ENCODE data around the gene PRRG2. TPM values are rescaled to one million over a fixed set of nuclear protein-coding genes. Genes with fewer than 3 reads are reported as not detected.

Gene PRRG2
- total and polyA plus RNA-seq, 9 of the 15 experiments (the other 6 are each of a cell fraction or from before 2014, with no cell fraction given) = 0.06 to 1.1 (median 0.33) TPM

DNA sequence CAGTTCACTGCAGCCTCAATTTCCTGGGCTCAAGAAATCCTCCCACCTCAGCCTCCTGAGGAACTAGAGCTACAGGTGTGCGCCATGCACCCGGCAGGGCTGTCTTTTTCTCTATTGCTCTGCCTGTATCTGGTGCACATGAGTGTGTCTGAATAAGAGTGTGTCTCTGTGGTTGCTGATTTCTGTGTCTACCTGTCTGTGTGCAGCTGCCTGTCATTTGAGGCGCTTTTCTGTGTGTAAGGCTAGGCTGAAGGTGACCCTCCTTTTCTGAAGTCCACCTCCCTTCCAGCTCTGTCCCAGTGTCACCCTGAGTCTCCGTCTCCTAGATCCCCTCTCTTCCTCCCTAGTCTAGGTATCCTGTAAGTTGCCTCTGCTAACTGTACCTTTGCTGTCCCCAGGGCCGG, 8.4 kb downstream of the PRRG2 start:
- Histone ChIP-seq H3K9ac (ENCODE audit: insufficient read depth in 1 of 2, low read depth in 2 of 2, low read length in 2 of 2) (peak overlapping the region in 1 of 2 experiments; percentile 85; a peak in 1 of 4 replicates), H3K9me1 (ENCODE audit: control insufficient read depth, insufficient read depth, low read length) (peaks cover 3% of the 10 kb centered on the region), H3K4me1 (replicated peaks in 1 of 2; ENCODE audit: control insufficient read depth in 2 of 2, insufficient read depth in 2 of 2, low read length in 2 of 2) (peaks cover 10 to 43% of the 10 kb centered on the region in 2 experiments; a peak in 4 of 5 replicates), H4K20me1 (replicated peaks; ENCODE audit: control insufficient read depth, insufficient read depth, low read length) (peaks cover 6% of the 10 kb centered on the region; the same call in 1 of the 2 replicates), H3K4me2 (ENCODE audit: insufficient read depth, low read length) (peak overlapping the region; percentile 70), H3K36me3 (ENCODE audit: control insufficient read depth, insufficient read depth, low read length) (peaks cover 10% of the 10 kb centered on the region), H3K9me3 (replicated peaks; ENCODE audit: control insufficient read depth, insufficient read depth, low read depth, low read length) (no peaks in the 10 kb centered on the region), H3K79me2 (ENCODE audit: control insufficient read depth, insufficient read depth, low read length) (peaks cover 37% of the 10 kb centered on the region), H2AFZ (ENCODE audit: low read depth, low read length) (peak overlapping the region; percentile 86), H3K27me3 (ENCODE audit: control insufficient read depth in 2 of 2, insufficient read depth in 2 of 2, low read length in 2 of 2) (no peaks in the 10 kb centered on the region), H3K4me3 (no peak overlapping the region), H3K27ac (ENCODE audit: extremely low read depth, low read depth, low read length) (peak overlapping the region; percentile 30; the same call in 2 of the 3 replicates)
- DNase-seq (ENCODE audit: extremely low read depth in 1 of 4, low spot score in 3 of 4) (no peak), ATAC-seq (no peak), FAIRE-seq (peak; percentile 35)
- no TSS peak for BruUV-seq (replicated peaks)
- ChIA-PET CTCF (ENCODE audit: low intra/inter-chr PET ratio) (interaction anchor here (0.6 kb wide), 1 partner anchor 57 kb away, joined by 3 read pairs; no protein-coding TSS in a partner anchor), POLR2A (interaction anchor here (0.6 to 3.5 kb wide), 11 partner anchors 9 to 944 kb away, joined by 3 to 30 read pairs (median 3); partner anchors contain the start of genes NOSIP, PRRG2 and RPS11)
- intact Hi-C loops (cut with micrococcal nuclease) = no loop called here
- in situ Hi-C loops (cut with MboI) = no loop called here
- no peak for TF ChIP-seq ZNF311 (CRISPR knock-in tag; IDR thresholded peaks at IDR 0.05)
- no peak for TF ChIP-seq ZFP36 (IDR thresholded peaks at IDR 0.05; ENCODE audit: low read depth, low read length, partially characterized antibody)
- no peak for TF ChIP-seq ZNF445 (CRISPR knock-in tag; IDR thresholded peaks at IDR 0.05; ENCODE audit: low read depth)
- TF ChIP-seq NRF1 (conservative IDR thresholded peaks at IDR 0.05 in 1 of 2, IDR thresholded peaks at IDR 0.05 in 1 of 2) = no peak
- TF ChIP-seq KHSRP (IDR thresholded peaks at IDR 0.05) = no peak
- no peak for TF ChIP-seq MED1 (CRISPR knock-in tag; IDR thresholded peaks at IDR 0.05; ENCODE audit: borderline replicate concordance)
- no peak for TF ChIP-seq ZNF431 (CRISPR knock-in tag; IDR thresholded peaks at IDR 0.05)
- TF ChIP-seq ELF2 (CRISPR knock-in tag; IDR thresholded peaks at IDR 0.05) = no peak
- TF ChIP-seq MTA2 (IDR thresholded peaks at IDR 0.05; ENCODE audit: low read depth) = no peak
- TF ChIP-seq U2AF1 (optimal IDR thresholded peaks at IDR 0.05; ENCODE audit: low read depth, low read length) = no peak
- TF ChIP-seq HOMEZ (CRISPR knock-in tag; IDR thresholded peaks at IDR 0.05) = no peak
- no peak for TF ChIP-seq ATF1 (CRISPR knock-in tag; IDR thresholded peaks at IDR 0.05)
- TF ChIP-seq ATF1 (tag; IDR thresholded peaks at IDR 0.05) = no peak
- no peak for TF ChIP-seq RB1 (IDR thresholded peaks at IDR 0.05; ENCODE audit: low read depth)
- TF ChIP-seq, protein P1, sequence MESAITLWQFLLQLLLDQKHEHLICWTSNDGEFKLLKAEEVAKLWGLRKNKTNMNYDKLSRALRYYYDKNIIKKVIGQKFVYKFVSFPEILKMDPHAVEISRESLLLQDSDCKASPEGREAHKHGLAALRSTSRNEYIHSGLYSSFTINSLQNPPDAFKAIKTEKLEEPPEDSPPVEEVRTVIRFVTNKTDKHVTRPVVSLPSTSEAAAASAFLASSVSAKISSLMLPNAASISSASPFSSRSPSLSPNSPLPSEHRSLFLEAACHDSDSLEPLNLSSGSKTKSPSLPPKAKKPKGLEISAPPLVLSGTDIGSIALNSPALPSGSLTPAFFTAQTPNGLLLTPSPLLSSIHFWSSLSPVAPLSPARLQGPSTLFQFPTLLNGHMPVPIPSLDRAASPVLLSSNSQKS (CRISPR knock-in tag; IDR thresholded peaks at IDR 0.05) = no peak
- 45% methylated on average over 4 of the region's 5 CpGs for WGBS (ENCODE audit: insufficient coverage, low coverage, missing lambda C conversion rate)
